K562 (cell line): ENCODE data around the gene ATP6V1F. TPM values are rescaled to one million over a fixed set of nuclear protein-coding genes. Genes with fewer than 3 reads are reported as not detected.

ENCODE experiments used
- ATAC-seq: fragments of 200-7000 bp; cut with Tn5 transposase; 3 replicates; pipeline ENCODE4 v1.9.1; 2020; ENCODE audit warnings: moderate library complexity
- BruUV-seq: library from RNA; stranded (reverse); fragments of 400-500 nt; replicated peaks from 2 replicates; lab custom pipeline; 2021; lab: Mats Ljungman, UMichigan
- CTCF ChIA-PET: fragments of 300-600 bp; formaldehyde crosslinking; extraction: SDS; loops from one replicate; lab custom pipeline; 2021; ENCODE audit warnings: low intra/inter-chr PET ratio; lab: Yijun Ruan, JAX
- POLR2A ChIA-PET: fragments of 300-600, 350-650 bp; sonication (Branson Sonifier 250); formaldehyde crosslinking; extraction: SDS; loops from one replicate; lab custom pipeline; 2021; ENCODE audit warnings: antibody characterized with exemption, inconsistent platforms; lab: Yijun Ruan, JAX
- DNase-seq, 4 experiments: peaks; one replicate each; pipeline versions ENCODE4 v3.0.0 to v3.0.0-alpha.2; 2011 to 2018; ENCODE audit warnings: low spot score in 3 of 4, mixed read lengths in 3 of 4; ENCODE audit errors: extremely low read depth in 1 of 4
- FAIRE-seq: peaks from 2 replicates; lab custom pipeline; 2011; peaks lifted over from hg19 to GRCh38; lab: Jason Lieb, UNC
- H2AFZ ChIP-seq: 2 replicates; pipeline ENCODE4 v1.6.0; 2011; ENCODE audit warnings: low read depth, low read length, control low read depth, inconsistent platforms
- H3K27ac ChIP-seq: fragments of 200-600 bp; 3 replicates; pipeline ENCODE4 v1.8.0; 2011; ENCODE audit warnings: low read depth, mild to moderate bottlenecking, control low read depth, inconsistent platforms, low read length, moderate library complexity, mixed read lengths; ENCODE audit errors: extremely low read depth
- H3K27me3 ChIP-seq, 2 experiments: fragments of 300-600 bp in 1 of 2; 2 replicates in 1 of 2; 3 replicates in 1 of 2; pipeline versions ENCODE4 v1.6.0 to v1.8.0; 2011; ENCODE audit warnings: inconsistent platforms in 2 of 2, low read length in 2 of 2, mild to moderate bottlenecking in 1 of 2, mixed read lengths in 1 of 2, moderate library complexity in 1 of 2; ENCODE audit not compliant: control insufficient read depth in 2 of 2, insufficient read depth in 2 of 2
- H3K36me3 ChIP-seq: fragments of 300-600 bp; 3 replicates; pipeline ENCODE4 v1.8.0; 2011; ENCODE audit warnings: mild to moderate bottlenecking, low read length, inconsistent platforms; ENCODE audit not compliant: control insufficient read depth, insufficient read depth
- H3K4me1 ChIP-seq, 2 experiments: fragments of 200-600 bp in 1 of 2; replicated peaks in 1 of 2; 2 replicates in 1 of 2; 3 replicates in 1 of 2; pipeline versions ENCODE4 v1.5.1 to v1.8.0; 2011; ENCODE audit warnings: inconsistent platforms in 2 of 2, low read length in 2 of 2, mild to moderate bottlenecking in 1 of 2, mixed read lengths in 1 of 2, moderate library complexity in 1 of 2; ENCODE audit not compliant: control insufficient read depth in 2 of 2, insufficient read depth in 2 of 2
- H3K4me2 ChIP-seq: 2 replicates; pipeline ENCODE4 v1.6.1; 2011; ENCODE audit warnings: low read length, control low read depth, inconsistent platforms, mixed read lengths; ENCODE audit not compliant: insufficient read depth
- H3K4me3 ChIP-seq: fragments of 200-600 bp; sonication (generic), shearing (Covaris generic); 2 replicates; pipeline ENCODE4 v1.5.1; 2016; ENCODE audit warnings: control low read depth, inconsistent platforms
- H3K79me2 ChIP-seq: fragments of 200-600 bp; 3 replicates; pipeline ENCODE4 v1.8.0; 2011; ENCODE audit warnings: low read length, inconsistent platforms; ENCODE audit not compliant: control insufficient read depth, insufficient read depth
- H3K9ac ChIP-seq, 2 experiments: 2 replicates each; pipeline versions ENCODE4 v1.6.0 to v1.6.1; 2011; ENCODE audit warnings: low read depth in 2 of 2, low read length in 2 of 2, control low read depth in 1 of 2, inconsistent platforms in 1 of 2, mild to moderate bottlenecking in 1 of 2, mixed read lengths in 1 of 2; ENCODE audit not compliant: insufficient read depth in 1 of 2
- H3K9me1 ChIP-seq: one replicate; pipeline ENCODE4 v1.6.0; 2011; ENCODE audit warnings: inconsistent platforms, mild to moderate bottlenecking, low read length, moderate library complexity; ENCODE audit not compliant: control insufficient read depth, insufficient read depth
- H3K9me3 ChIP-seq: replicated peaks from 2 replicates; pipeline ENCODE4 v1.5.1; 2011; ENCODE audit warnings: low read depth, low read length, inconsistent platforms; ENCODE audit not compliant: control insufficient read depth, insufficient read depth
- H4K20me1 ChIP-seq: replicated peaks from 2 replicates; pipeline ENCODE4 v1.6.1; 2011; ENCODE audit warnings: low read length, inconsistent platforms, mixed read lengths; ENCODE audit not compliant: control insufficient read depth, insufficient read depth
- EP400 ChIP-seq: fragments of 450-650 bp; IDR thresholded peaks from 2 replicates; pipeline ENCODE4 v1.6.1; 2017; ENCODE audit warnings: antibody characterized with exemption, mild to moderate bottlenecking, moderate library complexity
- KAT7 ChIP-seq: sonication (generic); formaldehyde crosslinking; IDR thresholded peaks from 2 replicates; pipeline ENCODE4 v1.8.0; 2022; ENCODE audit warnings: missing genetic modification reagents, mild to moderate bottlenecking, borderline replicate concordance
- NFYB ChIP-seq: IDR thresholded peaks from 2 replicates; pipeline ENCODE4 v1.6.1; 2011; ENCODE audit warnings: mild to moderate bottlenecking, moderate library complexity; ENCODE audit not compliant: insufficient read length; ENCODE audit errors: extremely low read depth
- PHF8 ChIP-seq: fragments of 200-600 bp; sonication (generic); IDR thresholded peaks from 2 replicates; pipeline ENCODE4 v1.6.1; 2012; ENCODE audit warnings: mixed run types, mild to moderate bottlenecking, inconsistent platforms, low read length, moderate library complexity, borderline replicate concordance
- RERE ChIP-seq: sonication (generic); formaldehyde crosslinking; IDR thresholded peaks from 2 replicates; pipeline ENCODE4 v1.8.0; 2023; ENCODE audit warnings: missing genetic modification reagents, mild to moderate bottlenecking, borderline replicate concordance
- ZC3H4 ChIP-seq: sonication (generic); formaldehyde crosslinking; IDR thresholded peaks from 2 replicates; pipeline ENCODE4 v1.9.0; 2021; ENCODE audit warnings: missing genetic modification reagents, borderline replicate concordance
- ZNF644 ChIP-seq: fragments of 200-800 bp; sonication (Bioruptor generic); IDR thresholded peaks from 2 replicates; pipeline ENCODE4 v1.6.1; 2016; ENCODE audit warnings: low read depth, missing genetic modification characterization, missing compliant biosample characterization
- ZNF778 ChIP-seq: fragments of 450-650 bp; formaldehyde crosslinking; IDR thresholded peaks from 2 replicates; pipeline ENCODE4 v1.4.0; 2020; ENCODE audit warnings: mild to moderate bottlenecking, moderate library complexity
- WGBS: fragments of 100-300 bp; shearing (Covaris generic); methylation state at CpG from one replicate; pipeline ENCODE4 v1.1.6; 2016; ENCODE audit warnings: low coverage, mixed read lengths; ENCODE audit not compliant: insufficient coverage; ENCODE audit errors: missing lambda C conversion rate; 5-methylcytosine and 5-hydroxymethylcytosine counted together
- in situ Hi-C: fragments of 300-500 bp; cut with MboI; formaldehyde crosslinking; loops from 4 replicates; pipeline ENCODE4 v1.15.0; 2018; ENCODE audit warnings: inconsistent platforms, mixed read lengths
- intact Hi-C: fragments of 100-400 bp; cut with micrococcal nuclease; formaldehyde crosslinking; loops from 2 replicates; pipeline ENCODE4 v1.14.2; 2022
- polyA plus RNA-seq, 8 experiments: library from polyadenylated mRNA; depleted of rRNA in 4 of 8; stranded (reverse) in 5 of 8; unstranded in 3 of 8; fragments of >200 nt; fragmentation: Nextera tagmentation in 2 of 8; fragmentation: Illumina TruSeq in 1 of 8; extraction: Ambion mirVana in 2 of 8; extraction: Trizol in 1 of 8; gene quantifications; 2 replicates each; pipeline versions ENCODE4 v1.2.1 to v1.2.3, GENCODE V29; 2011 to 2014; ENCODE audit warnings: inconsistent platforms in 1 of 8, missing spikeins in 1 of 8
- total RNA-seq, 7 experiments: library from RNA; depleted of rRNA in 6 of 7; stranded (reverse); fragments of >200 nt in 6 of 7; fragmentation: Illumina TruSeq in 2 of 7; extraction: Trizol in 2 of 7; gene quantifications; 2 replicates each; pipeline versions ENCODE4 v1.2.1 to v1.2.3, GENCODE V29; 2011 to 2021; ENCODE audit warnings: low replicate concordance in 1 of 7
- TF ChIP-seq, protein P1 (sequence below): sonication (generic); formaldehyde crosslinking; IDR thresholded peaks from 2 replicates; pipeline ENCODE4 v1.8.1; 2023; ENCODE audit warnings: mild to moderate bottlenecking, missing genetic modification reagents, moderate library complexity
- TF ChIP-seq, protein P2 (sequence below): fragments of 250-450 bp; sonication (Bioruptor Pico); IDR thresholded peaks from 2 replicates; pipeline ENCODE4 v1.8.0; 2021; ENCODE audit warnings: moderate library complexity, mild to moderate bottlenecking, inconsistent platforms

ATP6V1F gene
- total and polyA plus RNA-seq, 9 of the 15 experiments (the other 6 are each of a cell fraction or from before 2014, with no cell fraction given): 206 to 1,123 (median 542) TPM

GRCh38 chr7:128893251-128894100 is 30.8 kb downstream of the ATP6V1F start (continued):
- TF ChIP-seq, protein P1, sequence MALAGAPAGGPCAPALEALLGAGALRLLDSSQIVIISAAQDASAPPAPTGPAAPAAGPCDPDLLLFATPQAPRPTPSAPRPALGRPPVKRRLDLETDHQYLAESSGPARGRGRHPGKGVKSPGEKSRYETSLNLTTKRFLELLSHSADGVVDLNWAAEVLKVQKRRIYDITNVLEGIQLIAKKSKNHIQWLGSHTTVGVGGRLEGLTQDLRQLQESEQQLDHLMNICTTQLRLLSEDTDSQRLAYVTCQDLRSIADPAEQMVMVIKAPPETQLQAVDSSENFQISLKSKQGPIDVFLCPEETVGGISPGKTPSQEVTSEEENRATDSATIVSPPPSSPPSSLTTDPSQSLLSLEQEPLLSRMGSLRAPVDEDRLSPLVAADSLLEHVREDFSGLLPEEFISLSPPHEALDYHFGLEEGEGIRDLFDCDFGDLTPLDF (CRISPR knock-in tag): no peak
- TF ChIP-seq ZC3H4 (CRISPR knock-in tag): no peak
- TF ChIP-seq, protein P2, sequence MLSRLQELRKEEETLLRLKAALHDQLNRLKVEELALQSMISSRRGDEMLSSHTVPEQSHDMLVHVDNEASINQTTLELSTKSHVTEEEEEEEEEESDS (CRISPR knock-in tag): no peak

DNA sequence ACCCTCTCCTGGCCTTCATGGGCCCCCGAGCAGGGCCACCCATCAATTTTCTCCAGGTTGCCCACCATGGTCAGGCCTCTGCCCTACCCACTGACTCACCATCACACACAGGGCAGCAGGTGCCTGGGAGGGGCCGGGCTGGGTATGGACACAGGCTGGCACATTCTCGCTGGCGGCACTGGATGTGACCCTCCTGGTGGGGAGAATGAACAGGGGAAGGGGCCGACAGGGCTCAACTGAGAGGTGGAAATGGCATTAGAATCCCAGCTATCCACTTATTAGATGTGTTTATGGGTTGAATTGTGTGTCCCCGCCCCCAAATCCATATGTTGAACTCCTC is 31.4 kb downstream of the ATP6V1F start:
- 24% methylated on average over 6 of the region's 6 CpGs for WGBS
- no peak overlapping the region for H3K4me2 ChIP-seq

More for the DNA sequence above, 31.4 kb downstream of the ATP6V1F start:
- POLR2A ChIA-PET: interaction anchor here (0.7 to 1.2 kb wide), 3 partner anchors 8 to 28 kb away, joined by 3 to 5 read pairs (median 3); no protein-coding TSS in a partner anchor
- DNase-seq: no peak
- H2AFZ ChIP-seq: no peak overlapping the region
- H3K9me3 ChIP-seq: peaks cover 4% of the 10 kb centered on the region; the same call in 1 of the 2 replicates
- H3K9me1 ChIP-seq: no peaks in the 10 kb centered on the region
- H3K4me3 ChIP-seq: no peak overlapping the region
- intact Hi-C loops (no loop called here), in situ Hi-C loops (no loop called here)
- H3K9ac ChIP-seq: no peak overlapping the region; a peak in 1 of 4 replicates
- no peak for FAIRE-seq
- no peaks in the 10 kb centered on the region for H3K79me2 ChIP-seq
- H3K27ac ChIP-seq: no peak overlapping the region
- CTCF ChIA-PET: no interaction called here
- no TSS peak for BruUV-seq
- H3K4me1 ChIP-seq: peaks cover 0 to 36% of the 10 kb centered on the region in 2 experiments; a peak in 2 of 5 replicates
- H3K36me3 ChIP-seq: no peaks in the 10 kb centered on the region
- peaks cover 12 to 36% of the 10 kb centered on the region in 2 experiments for H3K27me3 ChIP-seq
- no peaks in the 10 kb centered on the region; the same call in 1 of the 2 replicates for H4K20me1 ChIP-seq
- no peak for ATAC-seq
- no peak for TF ChIP-seq NFYB
- TF ChIP-seq ZNF778: no peak
- no peak for TF ChIP-seq PHF8
- no peak for TF ChIP-seq KAT7 (CRISPR knock-in tag)
- no peak for TF ChIP-seq RERE (CRISPR knock-in tag)
- TF ChIP-seq EP400: no peak
- no peak for TF ChIP-seq ZNF644
- TF ChIP-seq, all 486 proteins: peak for 0
